GM18511 (cell line): ENCODE measurements around the gene OPN1LW.
"Not testable (repeated sequence)": the region's sequence is repeated elsewhere in the genome, so short reads cannot be mapped to it uniquely, and the experiment has no call there.

Experiments used
- ATAC-seq: cut with Tn5 transposase; IDR thresholded peaks from one replicate; pipeline ENCODE4 v1.9.1; 2021; ENCODE audit warnings: mild to moderate bottlenecking, moderate library complexity; ENCODE audit not compliant: unreplicated experiment

The OPN1LW gene

GRCh38 chrX:154144010-154144409, at the start of gene OPN1LW:
OPN1LW (plus strand) TSS chrX:154144243; CDS start chrX:154144284, 41 bp downstream.
- ATAC-seq = not testable (repeated sequence)

GRCh38 chrX:154094833-154095232, 49.2 kb upstream of the OPN1LW start:
- ATAC-seq = no peak

- no peak for ATAC-seq
Observed at GRCh38 chrX:154096140-154097002, 47.7 kb upstream of the OPN1LW start.

- ATAC-seq = peak; percentile 38
Observed at GRCh38 chrX:154097003-154097588, 46.9 kb upstream of the OPN1LW start.

GRCh38 chrX:154097589-154098541, 46.2 kb upstream of the OPN1LW start, which contains the start of gene MECP2:
MECP2 (minus strand) TSS chrX:154097717.
- ATAC-seq = peak; percentile 85

- no peak for ATAC-seq
Observed at GRCh38 chrX:154098551-154098950, 45.5 kb upstream of the OPN1LW start.

- ATAC-seq = no peak
Observed at GRCh38 chrX:154113729-154114128, 30.3 kb upstream of the OPN1LW start.

- ATAC-seq = no peak
Observed at GRCh38 chrX:154114652-154115051, 29.4 kb upstream of the OPN1LW start.

- ATAC-seq = no peak
Observed at GRCh38 chrX:154115071-154115470, 29.0 kb upstream of the OPN1LW start.

- ATAC-seq = no peak
Observed at GRCh38 chrX:154115750-154116149, 28.3 kb upstream of the OPN1LW start.

GRCh38 chrX:154116426-154117211, 27.4 kb upstream of the OPN1LW start:
- ATAC-seq = no peak

- ATAC-seq = no peak
Observed at GRCh38 chrX:154117566-154117965, 26.5 kb upstream of the OPN1LW start.

- ATAC-seq = no peak
Observed at GRCh38 chrX:154120567-154120966, 23.5 kb upstream of the OPN1LW start.

GRCh38 chrX:154121207-154121606, 22.8 kb upstream of the OPN1LW start:
- no peak for ATAC-seq

- ATAC-seq = no peak
Observed at GRCh38 chrX:154121961-154122360, 22.1 kb upstream of the OPN1LW start.

GRCh38 chrX:154123241-154124219, 20.5 kb upstream of the OPN1LW start:
- no peak for ATAC-seq

GRCh38 chrX:154125391-154126040, 18.5 kb upstream of the OPN1LW start:
- no peak for ATAC-seq

GRCh38 chrX:154126101-154126500, 17.9 kb upstream of the OPN1LW start:
- no peak for ATAC-seq

GRCh38 chrX:154131955-154132354, 12.1 kb upstream of the OPN1LW start:
- ATAC-seq = no peak
